ENCODE data around the gene BCAR3. TPM values are rescaled to one million over a fixed set of nuclear protein-coding genes. Genes with fewer than 3 reads are reported as not detected.

Gene BCAR3
- total RNA-seq, 2 experiments from 2014 or later: 0.42 to 0.55 TPM

GRCh38 chr1:93519199-93519829, 162.3 kb downstream of the BCAR3 start:
- Mint-ChIP-seq H3K27me3 (ENCODE audit: low read depth) (peaks cover 5% of the 10 kb centered on the region), H3K9me3 (no peaks in the 10 kb centered on the region), H3K36me3 (ENCODE audit: low read depth) (no peaks in the 10 kb centered on the region), H3K27ac (no peak overlapping the region), H3K4me3 (no peak overlapping the region), H3K4me1 (ENCODE audit: low read depth) (no peaks in the 10 kb centered on the region)
- intact Hi-C loops (cut with micrococcal nuclease): no loop called here
- CTCF ChIA-PET: no interaction called here
- DNase-seq: no peak

- H3K4me1 Mint-ChIP-seq (ENCODE audit: low read depth): no peaks in the 10 kb centered on the region
- CTCF ChIA-PET: no interaction called here
- H3K36me3 Mint-ChIP-seq (ENCODE audit: low read depth): no peaks in the 10 kb centered on the region
- H3K4me3 Mint-ChIP-seq: no peak overlapping the region
- intact Hi-C loops (cut with micrococcal nuclease): no loop called here
- no peak for DNase-seq
- no peaks in the 10 kb centered on the region for H3K9me3 Mint-ChIP-seq
- H3K27ac Mint-ChIP-seq: no peak overlapping the region
- peaks cover 5% of the 10 kb centered on the region for H3K27me3 Mint-ChIP-seq (ENCODE audit: low read depth)
Observed at GRCh38 chr1:93518516-93518915, 163.1 kb downstream of the BCAR3 start.

- no peaks in the 10 kb centered on the region for H3K9me3 Mint-ChIP-seq
- DNase-seq: no peak
- no peak overlapping the region for H3K4me3 Mint-ChIP-seq
- intact Hi-C loops (cut with micrococcal nuclease): no loop called here
- H3K4me1 Mint-ChIP-seq (ENCODE audit: low read depth): no peaks in the 10 kb centered on the region
- CTCF ChIA-PET: no interaction called here
- no peaks in the 10 kb centered on the region for H3K36me3 Mint-ChIP-seq (ENCODE audit: low read depth)
- H3K27me3 Mint-ChIP-seq (ENCODE audit: low read depth): peaks cover 2% of the 10 kb centered on the region
- no peak overlapping the region for H3K27ac Mint-ChIP-seq
Observed at GRCh38 chr1:93516164-93516563, 165.5 kb downstream of the BCAR3 start.

Other genes with a start within 250 kb of the BCAR3 start
- under 1 TPM; 0.17 to 0.21 TPM for gene FNBP1L, start 233.7 kb downstream of the BCAR3 start, total RNA-seq
- 10 to 100 TPM; 58.5 to 64.5 TPM for gene DNTTIP2, start 197.4 kb upstream of the BCAR3 start, total RNA-seq
- 10 to 100 TPM; 19.5 to 22.7 TPM for gene GCLM, start 227.6 kb upstream of the BCAR3 start, total RNA-seq